Measurements from ENCODE around the gene SH3PXD2A. TPM values are rescaled to one million over a fixed set of nuclear protein-coding genes. Genes with fewer than 3 reads are reported as not detected.
A peak's percentile ranks its signal among the peaks of the same experiment; 100 is the strongest.

Gene SH3PXD2A
- total and polyA plus RNA-seq, 8 donors, result 3.9 to 16.4 (median 8.0) TPM

DNA sequence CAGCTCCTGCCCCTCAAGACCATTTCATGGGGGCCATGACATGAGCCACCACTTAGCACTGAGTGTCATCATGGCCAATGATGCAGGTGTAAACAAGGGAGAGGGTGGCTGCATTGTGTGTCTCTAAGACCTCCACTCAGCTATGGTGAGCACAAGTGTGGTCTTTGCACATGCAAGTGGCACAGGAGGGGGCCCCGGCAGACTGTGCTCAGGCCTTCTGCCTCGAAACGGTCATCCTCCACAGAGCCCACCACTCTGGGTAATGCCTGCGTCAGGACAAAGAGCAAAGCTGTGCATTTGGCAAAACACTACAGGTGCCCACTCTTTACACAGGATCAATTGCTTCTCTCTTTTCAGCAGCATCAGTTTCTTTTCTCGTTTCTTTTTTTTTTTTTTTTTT lies 125.5 kb downstream of the SH3PXD2A start:
- Histone ChIP-seq H3K27me3 (no peaks in the 10 kb centered on the region), H3K9me3 (no peaks in the 10 kb centered on the region), H3K27ac (no peak overlapping the region), H3K36me3 (no peaks in the 10 kb centered on the region), H3K4me1 (peaks cover 10 to 12% (median 11%) of the 10 kb centered on the region in 3 donors), H3K4me3 (no peak overlapping the region)
- ATAC-seq (no peak), FAIRE-seq (no peak), DNase-seq (no peak)
- intact Hi-C loops (cut with DNase I), result loop anchor here in 1 of 3 donors (10.0 kb wide), 1 partner anchor 115 kb away; no protein-coding TSS in a partner anchor
- TF ChIP-seq, protein P1, sequence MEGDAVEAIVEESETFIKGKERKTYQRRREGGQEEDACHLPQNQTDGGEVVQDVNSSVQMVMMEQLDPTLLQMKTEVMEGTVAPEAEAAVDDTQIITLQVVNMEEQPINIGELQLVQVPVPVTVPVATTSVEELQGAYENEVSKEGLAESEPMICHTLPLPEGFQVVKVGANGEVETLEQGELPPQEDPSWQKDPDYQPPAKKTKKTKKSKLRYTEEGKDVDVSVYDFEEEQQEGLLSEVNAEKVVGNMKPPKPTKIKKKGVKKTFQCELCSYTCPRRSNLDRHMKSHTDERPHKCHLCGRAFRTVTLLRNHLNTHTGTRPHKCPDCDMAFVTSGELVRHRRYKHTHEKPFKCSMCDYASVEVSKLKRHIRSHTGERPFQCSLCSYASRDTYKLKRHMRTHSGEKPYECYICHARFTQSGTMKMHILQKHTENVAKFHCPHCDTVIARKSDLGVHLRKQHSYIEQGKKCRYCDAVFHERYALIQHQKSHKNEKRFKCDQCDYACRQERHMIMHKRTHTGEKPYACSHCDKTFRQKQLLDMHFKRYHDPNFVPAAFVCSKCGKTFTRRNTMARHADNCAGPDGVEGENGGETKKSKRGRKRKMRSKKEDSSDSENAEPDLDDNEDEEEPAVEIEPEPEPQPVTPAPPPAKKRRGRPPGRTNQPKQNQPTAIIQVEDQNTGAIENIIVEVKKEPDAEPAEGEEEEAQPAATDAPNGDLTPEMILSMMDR (IDR thresholded peaks at IDR 0.05), result no peak
- 83% methylated on average over 5 of the region's 5 CpGs for WGBS, 2 donors

DNA sequence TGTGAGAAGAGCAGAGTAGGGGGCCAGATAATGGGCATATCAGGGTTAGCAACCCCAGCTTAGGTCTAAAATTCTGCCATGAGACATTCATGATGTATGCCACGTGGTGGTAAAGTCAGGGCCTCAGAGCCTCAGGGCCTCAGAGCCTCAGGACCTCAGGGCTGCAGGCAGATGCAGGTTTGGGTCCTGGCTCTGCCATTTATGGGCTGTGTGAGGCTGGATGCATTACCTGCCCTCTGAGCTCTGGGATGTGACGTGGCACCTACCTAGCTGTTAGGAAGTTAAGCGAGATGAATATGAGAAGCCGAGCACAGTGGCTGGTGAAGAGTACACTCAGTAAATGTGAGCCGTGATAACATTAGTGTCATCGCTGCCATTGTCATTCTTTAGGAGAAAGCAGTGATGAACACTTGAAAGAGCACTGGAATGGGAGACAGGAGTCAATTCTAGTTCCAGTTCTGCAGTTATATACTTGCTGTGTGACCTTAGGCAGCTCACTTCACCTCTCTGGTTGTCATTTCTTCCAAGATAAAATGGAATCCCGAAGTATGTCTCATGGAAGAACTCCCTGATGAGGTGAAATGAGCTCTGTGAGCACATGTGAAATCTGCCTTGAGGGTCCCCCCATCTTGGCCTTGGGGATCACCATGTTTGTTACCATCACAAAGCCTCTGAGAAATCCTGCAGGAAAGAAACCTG lies 127.2 kb downstream of the SH3PXD2A start:
- H3K36me3 ChIP-seq, result no peaks in the 10 kb centered on the region
- H3K27me3 ChIP-seq, result no peaks in the 10 kb centered on the region
- H3K4me1 ChIP-seq, result peaks cover 10 to 12% (median 11%) of the 10 kb centered on the region in 3 donors
- DNase-seq (no peak), ATAC-seq (no peak), FAIRE-seq (no peak)
- H3K4me3 ChIP-seq, result no peak overlapping the region
- intact Hi-C loops (cut with DNase I), result loop anchor here in 1 of 3 donors (10.0 kb wide), 1 partner anchor 117 kb away; no protein-coding TSS in a partner anchor
- WGBS, 2 donors, result 83 to 87% methylated on average over 7 of the region's 7 CpGs
- H3K9me3 ChIP-seq, result no peaks in the 10 kb centered on the region
- H3K27ac ChIP-seq, result no peak overlapping the region
- TF ChIP-seq, protein P1 (IDR thresholded peaks at IDR 0.05), result no peak

DNA sequence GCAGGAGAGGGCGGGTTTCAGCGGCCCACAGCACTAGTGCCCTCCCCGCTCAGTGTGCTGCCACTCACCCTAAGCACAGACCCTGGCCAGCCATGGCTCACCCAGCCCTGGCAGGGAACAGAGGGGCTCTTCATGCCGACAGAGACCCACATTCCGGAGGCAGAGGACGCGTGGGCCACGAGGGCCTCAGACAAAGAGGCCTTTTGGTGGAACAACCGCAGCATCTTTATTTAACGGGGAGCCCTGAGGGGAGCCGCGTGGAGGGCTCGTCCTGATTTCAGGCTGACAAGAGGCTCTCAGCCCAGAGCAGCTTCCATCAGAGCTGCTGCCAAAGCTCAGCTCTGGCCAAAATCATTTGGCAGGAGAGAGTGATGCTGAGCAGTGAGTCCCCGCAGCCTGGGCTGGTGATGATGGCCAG lies 127.8 kb downstream of the SH3PXD2A start:
- Histone ChIP-seq H3K9me3 (no peaks in the 10 kb centered on the region), H3K4me1 (peaks cover 4 to 8% (median 8%) of the 10 kb centered on the region in 3 donors), H3K4me3 (no peak overlapping the region), H3K36me3 (no peaks in the 10 kb centered on the region), H3K27ac (no peak overlapping the region), H3K27me3 (no peaks in the 10 kb centered on the region)
- intact Hi-C loops (cut with DNase I), result loop anchor here in 1 of 3 donors (10.0 kb wide), 1 partner anchor 117 kb away; no protein-coding TSS in a partner anchor
- DNase-seq, result peak in 1 of 6 donors; percentile 22
- TF ChIP-seq, protein P1 (IDR thresholded peaks at IDR 0.05), result no peak
- WGBS, 2 donors, result 79 to 82% methylated on average over 14 of the region's 14 CpGs
- no peak for FAIRE-seq
- ATAC-seq, result no peak

DNA sequence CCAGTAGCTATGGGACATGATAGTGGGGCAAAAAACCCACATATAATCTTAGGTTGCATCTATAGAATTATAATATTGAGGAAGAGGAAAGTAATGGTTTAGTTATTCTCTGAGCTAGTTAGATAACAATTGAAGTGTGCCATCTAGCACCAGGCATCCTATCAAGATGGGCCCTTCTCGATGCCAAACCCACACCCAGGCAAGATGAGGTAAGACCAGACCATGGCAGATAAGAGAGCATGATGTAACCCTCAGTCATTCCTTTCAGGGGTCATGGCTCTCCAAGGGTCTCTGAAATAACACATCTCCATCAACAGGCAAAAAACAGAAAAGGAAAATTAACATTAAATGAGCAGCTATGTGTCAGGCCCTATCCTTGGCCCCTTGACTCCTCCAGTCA lies 128.7 kb downstream of the SH3PXD2A start:
- no peak for FAIRE-seq
- no peak overlapping the region for H3K27ac ChIP-seq
- H3K27me3 ChIP-seq, result no peaks in the 10 kb centered on the region
- H3K9me3 ChIP-seq, result no peaks in the 10 kb centered on the region
- H3K36me3 ChIP-seq, result no peaks in the 10 kb centered on the region
- 70 to 75% methylated on average over 1 of the region's 1 CpG for WGBS, 2 donors
- TF ChIP-seq, protein P1 (IDR thresholded peaks at IDR 0.05), result no peak
- H3K4me1 ChIP-seq, result no peaks in the 10 kb centered on the region
- H3K4me3 ChIP-seq, result no peak overlapping the region
- intact Hi-C loops (cut with DNase I), result loop anchor here in 1 of 3 donors (10.0 kb wide), 1 partner anchor 118 kb away; no protein-coding TSS in a partner anchor
- DNase-seq, result no peak
- ATAC-seq, result no peak

DNA sequence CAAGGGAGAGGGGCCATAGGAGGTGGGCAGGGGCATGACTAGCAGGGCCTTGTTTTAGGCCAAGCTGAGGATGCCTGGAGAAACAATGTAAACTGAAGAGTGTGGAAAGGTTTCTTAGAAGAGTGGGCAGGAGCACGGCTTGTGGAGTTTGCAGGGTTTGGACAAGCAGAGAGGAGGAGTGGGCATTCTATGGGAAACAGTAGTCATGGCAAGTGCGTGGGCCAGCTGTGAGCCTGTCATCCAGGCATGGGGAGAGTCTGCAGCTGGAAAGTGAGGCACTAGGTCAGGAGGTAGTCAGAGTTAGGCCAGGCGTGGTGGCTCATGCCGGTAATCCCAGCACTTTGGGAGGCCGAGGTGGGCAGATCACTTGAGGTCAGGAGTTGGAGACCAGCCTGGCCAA lies 130.1 kb downstream of the SH3PXD2A start:
- H3K27me3 ChIP-seq, result no peaks in the 10 kb centered on the region
- intact Hi-C loops (cut with DNase I), result loop anchor here in 1 of 3 donors (10.0 kb wide), 1 partner anchor 120 kb away; no protein-coding TSS in a partner anchor
- WGBS, 2 donors, result 91 to 99% methylated on average over 5 of the region's 5 CpGs
- H3K4me1 ChIP-seq, result no peaks in the 10 kb centered on the region
- no peak for FAIRE-seq
- no peak overlapping the region for H3K27ac ChIP-seq
- H3K4me3 ChIP-seq, result no peak overlapping the region
- ATAC-seq, result no peak
- TF ChIP-seq, protein P1 (IDR thresholded peaks at IDR 0.05), result no peak
- H3K36me3 ChIP-seq, result no peaks in the 10 kb centered on the region
- DNase-seq, result peak in 1 of 6 donors; percentile 16
- no peaks in the 10 kb centered on the region for H3K9me3 ChIP-seq

All from pancreas (tissue), 10 donors.